Activated gamma-delta T cell treated with Interleukin-2 at 50 U/mL for 16 hours (primary cell): ENCODE measurements around the gene DGKZ.
A peak's percentile ranks its signal among the peaks of the same experiment; 100 is the strongest.

Experiments used
- DNase-seq: peaks from one replicate; pipeline ENCODE4 v3.0.0-alpha.2; 2020

Gene DGKZ

GRCh38 chr11:46330154-46330553 is 17.1 kb upstream of the DGKZ start:
- no peak for DNase-seq

GRCh38 chr11:46330563-46331281 is 16.5 kb upstream of the DGKZ start:
- DNase-seq = no peak

- peak; percentile 31 for DNase-seq
Observed at GRCh38 chr11:46331282-46331984, 15.8 kb upstream of the DGKZ start.

- DNase-seq = no peak
Observed at GRCh38 chr11:46332093-46332567, 15.1 kb upstream of the DGKZ start.

- peak; percentile 23 for DNase-seq
Observed at GRCh38 chr11:46332568-46333393, 14.5 kb upstream of the DGKZ start.

- DNase-seq = no peak
Observed at GRCh38 chr11:46333394-46333947, 13.8 kb upstream of the DGKZ start.

GRCh38 chr11:46334211-46334610 is 13.1 kb upstream of the DGKZ start:
- DNase-seq = no peak

GRCh38 chr11:46335271-46335670 is 12.0 kb upstream of the DGKZ start:
- DNase-seq = no peak

- no peak for DNase-seq
Observed at GRCh38 chr11:46335890-46336562, 11.2 kb upstream of the DGKZ start.

GRCh38 chr11:46336563-46337180 is 10.6 kb upstream of the DGKZ start:
- no peak for DNase-seq

GRCh38 chr11:46337626-46338345 is 9.5 kb upstream of the DGKZ start:
- DNase-seq = no peak

GRCh38 chr11:46338636-46338987 is 8.7 kb upstream of the DGKZ start:
- DNase-seq = no peak

GRCh38 chr11:46338988-46339666 is 8.1 kb upstream of the DGKZ start:
- DNase-seq = no peak

- no peak for DNase-seq
Observed at GRCh38 chr11:46339816-46340215, 7.4 kb upstream of the DGKZ start.

- DNase-seq = no peak
Observed at GRCh38 chr11:46341454-46341853, 5.8 kb upstream of the DGKZ start.

- DNase-seq = no peak
Observed at GRCh38 chr11:46342239-46342638, 5.0 kb upstream of the DGKZ start.

- no peak for DNase-seq
Observed at GRCh38 chr11:46343520-46343919, 3.7 kb upstream of the DGKZ start.

GRCh38 chr11:46345131-46345597 is 2.1 kb upstream of the DGKZ start:
- no peak for DNase-seq

- DNase-seq = no peak
Observed at GRCh38 chr11:46345881-46346484, 1.3 kb upstream of the DGKZ start.

- DNase-seq = no peak
Observed at GRCh38 chr11:46347637-46348311, 511 bp downstream of the DGKZ start.
